Measurements from ENCODE around the gene PSME4.

PSME4 gene, protein sequence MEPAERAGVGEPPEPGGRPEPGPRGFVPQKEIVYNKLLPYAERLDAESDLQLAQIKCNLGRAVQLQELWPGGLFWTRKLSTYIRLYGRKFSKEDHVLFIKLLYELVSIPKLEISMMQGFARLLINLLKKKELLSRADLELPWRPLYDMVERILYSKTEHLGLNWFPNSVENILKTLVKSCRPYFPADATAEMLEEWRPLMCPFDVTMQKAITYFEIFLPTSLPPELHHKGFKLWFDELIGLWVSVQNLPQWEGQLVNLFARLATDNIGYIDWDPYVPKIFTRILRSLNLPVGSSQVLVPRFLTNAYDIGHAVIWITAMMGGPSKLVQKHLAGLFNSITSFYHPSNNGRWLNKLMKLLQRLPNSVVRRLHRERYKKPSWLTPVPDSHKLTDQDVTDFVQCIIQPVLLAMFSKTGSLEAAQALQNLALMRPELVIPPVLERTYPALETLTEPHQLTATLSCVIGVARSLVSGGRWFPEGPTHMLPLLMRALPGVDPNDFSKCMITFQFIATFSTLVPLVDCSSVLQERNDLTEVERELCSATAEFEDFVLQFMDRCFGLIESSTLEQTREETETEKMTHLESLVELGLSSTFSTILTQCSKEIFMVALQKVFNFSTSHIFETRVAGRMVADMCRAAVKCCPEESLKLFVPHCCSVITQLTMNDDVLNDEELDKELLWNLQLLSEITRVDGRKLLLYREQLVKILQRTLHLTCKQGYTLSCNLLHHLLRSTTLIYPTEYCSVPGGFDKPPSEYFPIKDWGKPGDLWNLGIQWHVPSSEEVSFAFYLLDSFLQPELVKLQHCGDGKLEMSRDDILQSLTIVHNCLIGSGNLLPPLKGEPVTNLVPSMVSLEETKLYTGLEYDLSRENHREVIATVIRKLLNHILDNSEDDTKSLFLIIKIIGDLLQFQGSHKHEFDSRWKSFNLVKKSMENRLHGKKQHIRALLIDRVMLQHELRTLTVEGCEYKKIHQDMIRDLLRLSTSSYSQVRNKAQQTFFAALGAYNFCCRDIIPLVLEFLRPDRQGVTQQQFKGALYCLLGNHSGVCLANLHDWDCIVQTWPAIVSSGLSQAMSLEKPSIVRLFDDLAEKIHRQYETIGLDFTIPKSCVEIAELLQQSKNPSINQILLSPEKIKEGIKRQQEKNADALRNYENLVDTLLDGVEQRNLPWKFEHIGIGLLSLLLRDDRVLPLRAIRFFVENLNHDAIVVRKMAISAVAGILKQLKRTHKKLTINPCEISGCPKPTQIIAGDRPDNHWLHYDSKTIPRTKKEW (N-terminal part only)

DNA sequence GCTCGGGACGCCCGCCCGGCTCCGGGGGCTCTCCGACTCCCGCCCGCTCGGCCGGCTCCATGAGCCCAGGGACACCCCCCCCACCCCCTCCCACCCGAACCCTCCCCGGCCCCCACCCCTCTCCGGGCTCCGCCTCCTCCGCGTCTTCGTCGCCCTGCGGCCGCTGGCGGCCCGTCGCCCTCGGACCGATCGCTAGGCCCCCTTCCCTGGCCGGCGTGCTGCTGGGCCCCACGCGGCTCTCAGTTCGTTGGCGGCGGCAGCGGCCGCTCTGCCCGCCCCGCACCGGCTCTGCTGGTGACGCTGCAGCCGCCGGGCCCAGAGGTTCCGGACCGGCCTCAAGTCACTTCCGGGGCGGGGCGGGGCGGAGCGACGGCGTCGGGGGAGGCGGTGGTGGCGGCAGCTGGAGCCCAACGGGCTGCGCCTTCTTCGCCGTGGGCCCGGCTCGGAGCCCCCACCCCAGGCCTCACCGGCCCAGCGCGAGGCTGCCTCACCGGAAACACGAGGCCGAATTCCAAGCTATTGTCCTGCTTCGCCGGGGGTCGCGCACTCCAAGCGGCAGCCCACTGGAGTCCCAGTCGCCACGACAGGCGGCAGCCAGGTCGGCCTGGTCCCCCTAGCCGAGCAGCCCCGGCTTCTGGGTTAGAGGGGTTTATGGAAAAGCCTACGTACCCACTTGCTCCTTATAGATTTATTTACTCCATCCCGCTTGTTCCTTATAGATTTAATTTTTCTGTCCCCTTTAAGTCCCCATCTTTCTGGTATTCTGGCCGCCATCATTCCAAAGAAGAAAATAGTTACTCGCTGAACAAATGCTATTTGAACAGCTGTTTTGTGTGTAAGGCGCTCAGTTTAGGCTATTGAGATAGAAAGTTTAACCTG lies at the start of gene PSME4:
Gene PSME4 (minus strand): TSS at position 270 of the 879 bp plus-strand sequence. CDS start 209 bp downstream, at position 61.
- peak; percentile 87 for DNase-seq

DNA sequence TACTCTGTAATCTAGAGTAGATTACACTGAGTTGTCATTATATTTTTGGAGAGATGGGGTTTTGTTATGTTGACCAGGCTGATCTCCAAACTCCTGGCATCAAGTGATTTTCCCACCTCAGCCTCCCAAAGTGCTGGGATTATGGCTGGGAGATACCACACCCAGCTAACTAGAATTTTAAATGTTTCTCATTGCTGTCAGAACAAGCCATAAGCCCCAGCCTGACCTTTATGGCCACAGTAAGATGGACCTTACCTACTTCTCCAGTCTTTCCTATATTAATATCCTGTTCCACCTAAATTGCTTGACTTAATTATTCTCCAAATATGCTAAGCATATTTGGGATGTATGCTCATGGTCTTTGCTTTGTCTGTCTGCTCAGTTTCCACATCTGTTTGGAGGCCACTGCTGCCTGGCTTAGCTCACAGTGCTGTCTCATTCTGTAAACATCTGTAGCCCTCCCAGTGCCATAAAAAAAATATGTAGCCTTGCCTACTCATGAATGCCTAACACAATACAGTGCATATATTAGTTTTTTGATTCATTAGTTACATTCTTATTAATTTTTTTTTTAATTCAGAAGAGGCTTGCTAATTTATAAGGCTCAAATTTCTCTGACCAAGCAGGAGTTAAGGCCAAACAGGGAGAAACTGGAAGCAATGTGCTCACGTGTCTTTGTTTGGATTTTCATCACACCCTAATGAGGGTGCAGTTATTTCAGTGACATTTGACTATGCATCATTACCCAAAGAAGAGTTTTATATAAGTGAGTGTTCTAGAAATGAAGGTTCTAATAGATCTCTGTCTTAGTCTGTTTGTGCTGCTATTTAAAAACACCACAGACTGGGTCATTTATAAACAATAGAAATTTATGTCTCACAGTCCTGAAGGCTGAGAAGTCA lies 45.3 kb upstream of the PSME4 start:
- no peak for DNase-seq

DNA sequence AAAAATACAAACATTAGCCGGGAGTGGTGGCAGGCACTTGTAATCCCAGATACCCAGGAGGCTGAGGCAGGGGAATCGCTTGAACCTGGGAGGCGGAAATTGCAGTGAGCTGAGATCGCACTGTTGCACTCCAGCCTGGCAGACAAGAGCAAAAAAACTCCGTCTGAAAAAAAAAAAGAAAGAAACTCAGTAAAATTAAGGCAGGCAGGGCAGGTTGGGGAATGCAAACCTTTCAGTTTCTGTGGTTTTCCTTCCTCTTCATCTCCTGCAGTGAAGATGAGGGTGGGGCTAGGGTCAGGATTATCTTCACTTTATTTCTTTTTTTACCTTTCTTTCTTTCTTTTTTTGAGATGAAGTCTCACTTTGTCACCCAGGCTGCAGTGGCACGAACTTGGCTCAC lies 43.2 kb upstream of the PSME4 start:
- no peak for DNase-seq

DNA sequence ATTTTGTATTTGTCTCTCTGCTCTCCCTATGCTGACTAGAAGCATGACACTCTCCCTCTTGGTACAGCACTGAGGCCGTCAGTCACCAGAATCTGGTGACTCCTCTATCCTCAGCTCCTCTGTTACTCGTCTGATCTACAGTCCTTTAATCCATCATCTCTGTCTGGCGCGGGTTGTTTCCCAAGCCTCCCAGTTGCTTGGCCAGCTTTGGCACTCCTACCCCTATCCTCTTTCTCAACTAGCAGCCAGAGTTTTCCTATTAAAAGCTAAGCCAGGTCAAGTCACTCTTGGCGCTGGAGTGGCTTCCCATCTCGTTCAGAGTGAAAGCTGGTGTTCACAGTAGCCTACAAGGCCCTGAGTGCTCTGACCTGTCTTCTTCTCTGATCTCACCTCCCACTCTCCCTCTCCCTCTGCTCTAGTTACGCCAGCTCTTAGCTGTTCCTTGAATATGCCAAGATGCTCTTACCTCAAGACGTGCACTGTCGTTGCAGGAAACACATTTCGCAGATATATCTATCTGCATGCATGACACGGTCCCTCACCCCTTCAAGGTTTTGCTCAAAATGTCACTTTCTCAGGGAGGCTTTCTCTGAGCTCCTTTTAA lies 41.8 kb upstream of the PSME4 start:
- no peak for DNase-seq

DNA sequence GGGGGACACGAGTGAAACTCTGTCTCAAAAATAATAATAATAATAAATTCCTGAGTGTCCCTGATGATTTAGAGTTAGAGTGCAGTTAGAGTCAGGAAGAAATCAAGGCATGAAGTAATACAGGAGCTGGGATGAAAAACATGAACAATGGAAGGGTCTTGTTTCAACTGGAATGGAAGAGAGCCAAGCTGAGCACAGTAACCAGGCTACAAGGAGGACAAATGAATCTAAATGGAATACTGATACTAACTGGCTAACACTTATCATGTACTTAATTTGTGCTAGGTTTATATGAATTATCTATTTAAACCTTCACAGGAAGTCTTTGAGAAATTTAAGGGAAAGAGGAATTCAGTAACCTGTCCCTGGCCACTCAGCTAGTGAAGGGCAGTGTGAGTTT lies 38.8 kb upstream of the PSME4 start:
- DNase-seq: no peak

DNA sequence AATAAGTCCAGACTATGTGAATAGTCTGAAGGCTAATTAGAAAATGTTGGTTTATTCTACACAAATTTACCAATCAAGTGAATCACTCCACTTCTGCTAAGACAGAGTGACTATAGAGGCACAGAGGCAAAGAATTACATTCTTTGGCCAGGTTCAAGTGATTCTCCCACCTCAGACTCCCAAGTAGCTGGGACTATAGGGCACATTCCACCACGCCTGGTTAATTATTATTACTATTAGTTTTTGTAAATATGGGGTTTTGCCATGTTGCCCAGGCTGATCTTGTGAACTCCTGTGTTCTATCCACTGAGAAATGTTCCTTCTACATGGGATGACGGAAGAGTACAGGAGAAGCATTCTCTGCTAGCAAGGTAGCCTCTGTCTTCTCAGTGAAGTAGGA lies 37.6 kb upstream of the PSME4 start:
- DNase-seq: no peak

DNA sequence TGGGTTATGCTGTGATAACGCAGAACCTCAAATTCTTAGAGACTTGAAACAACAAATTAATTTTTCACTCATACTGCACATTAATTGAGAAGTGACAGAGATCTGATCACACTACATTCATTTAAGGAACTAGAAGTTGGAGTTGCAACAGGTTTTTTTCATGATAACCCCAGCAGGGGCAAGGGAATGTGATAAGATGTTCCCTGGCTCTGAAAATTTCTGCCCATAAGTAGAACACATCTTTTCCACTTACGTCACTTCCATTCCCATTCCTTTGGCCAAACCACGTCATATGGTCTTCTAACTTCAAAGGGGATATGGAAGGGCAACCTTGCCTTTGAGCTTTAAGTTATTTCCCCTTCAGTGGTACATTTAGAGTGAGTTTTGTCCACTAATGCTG lies 29.7 kb upstream of the PSME4 start:
- no peak for DNase-seq

DNA sequence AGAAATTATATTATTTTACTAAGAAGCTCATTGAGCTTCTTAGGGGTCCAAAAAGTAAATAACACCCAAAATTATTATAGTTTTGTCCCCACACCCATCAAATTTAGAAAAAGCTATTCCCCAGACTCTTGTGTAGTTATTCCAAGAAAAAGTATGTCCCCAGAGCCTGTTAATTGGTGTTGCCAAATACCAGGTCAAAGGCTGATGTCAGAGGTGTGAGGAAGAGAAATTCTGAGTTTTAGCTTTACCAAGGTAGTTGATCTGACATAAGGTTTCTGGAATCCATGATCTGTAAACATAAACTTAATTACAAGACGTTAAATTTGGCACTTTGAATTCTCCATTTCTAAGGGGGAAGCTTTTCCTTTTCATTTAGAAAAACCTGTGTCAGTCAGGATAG lies 29.3 kb upstream of the PSME4 start:
- DNase-seq: no peak

DNA sequence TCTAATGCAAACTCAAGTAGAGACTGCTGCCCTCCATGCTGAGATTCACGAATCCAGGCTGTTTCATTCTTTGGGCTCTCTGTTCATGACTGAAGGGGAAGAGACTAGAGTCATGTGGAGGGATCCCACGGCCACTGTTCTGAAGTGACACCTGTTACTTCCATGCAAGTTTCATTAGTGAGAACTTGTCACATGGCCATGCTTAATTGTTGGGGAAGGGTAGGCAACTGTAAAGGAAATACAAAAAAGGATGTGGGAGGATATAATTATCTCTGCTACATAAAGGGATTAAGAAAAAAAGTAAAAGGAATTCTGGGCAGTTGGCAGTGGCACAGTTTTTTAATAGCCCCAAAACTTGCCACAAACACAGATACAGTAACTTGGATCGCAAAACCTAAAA lies 28.0 kb upstream of the PSME4 start:
- no peak for DNase-seq

DNA sequence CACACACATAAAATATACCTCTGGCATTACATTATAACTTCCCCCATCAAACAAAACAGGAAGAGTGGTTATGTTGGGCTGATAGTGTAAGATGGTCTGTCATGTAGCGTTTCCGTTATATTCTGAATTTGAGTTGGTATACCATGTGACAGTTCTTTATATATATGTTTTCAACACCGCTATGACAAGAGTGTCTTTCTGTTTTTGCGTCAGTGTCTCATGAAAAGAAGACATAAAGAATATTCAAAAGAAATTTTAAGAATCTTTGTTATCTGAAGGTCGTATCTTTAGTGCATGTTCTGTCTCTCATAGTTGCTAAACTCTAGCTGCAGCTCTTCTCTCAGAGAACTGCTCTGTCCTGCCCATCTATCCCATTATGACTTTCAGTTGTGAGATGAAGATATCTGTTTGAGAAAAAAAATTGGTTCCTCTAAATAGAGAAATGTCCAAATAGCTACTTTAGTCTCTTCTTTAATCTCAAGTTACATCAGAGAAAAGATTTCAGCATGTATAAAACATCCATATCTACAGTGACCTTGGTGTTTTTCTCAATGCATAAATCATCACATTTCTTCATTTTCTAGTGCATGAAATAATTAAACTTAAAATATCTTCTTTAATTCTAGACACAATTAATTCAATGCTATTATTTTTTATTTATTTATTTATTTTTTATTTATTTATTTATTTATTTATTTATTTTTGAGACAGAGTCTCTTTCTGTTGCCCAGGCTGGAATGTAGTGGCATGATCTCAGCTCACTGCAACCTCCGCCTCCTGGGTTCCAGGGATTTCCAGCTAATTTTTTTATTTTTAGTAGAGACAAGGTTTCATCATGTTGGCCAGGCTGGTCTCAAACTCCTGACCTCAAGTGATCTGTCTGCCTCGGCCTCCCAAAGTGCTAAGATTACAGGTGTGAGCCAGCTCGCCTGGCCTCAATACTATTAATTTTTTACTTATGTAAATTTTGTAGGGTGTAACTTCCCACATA lies 24.3 kb upstream of the PSME4 start:
- DNase-seq: no peak

DNA sequence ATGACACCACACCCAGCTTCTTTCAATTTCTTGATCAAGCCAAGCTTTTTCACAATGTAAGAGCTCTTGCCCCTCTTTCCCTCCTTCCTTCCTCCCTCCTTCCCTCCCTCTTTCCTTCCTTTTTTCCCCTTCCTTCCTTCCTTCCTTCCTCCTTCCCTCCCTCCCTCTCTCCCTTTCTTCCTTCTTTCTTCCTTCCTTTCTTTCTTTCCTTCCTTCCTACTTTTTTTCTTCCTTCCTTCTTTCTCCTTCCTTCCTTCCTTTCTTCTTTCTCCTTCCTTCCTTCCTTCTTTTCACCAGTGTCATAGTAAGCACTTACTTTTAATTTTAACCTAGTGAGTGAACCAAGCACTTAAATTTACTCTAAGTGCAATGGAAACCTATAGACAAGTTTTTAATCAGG lies 21.2 kb upstream of the PSME4 start:
- DNase-seq: no peak

DNA sequence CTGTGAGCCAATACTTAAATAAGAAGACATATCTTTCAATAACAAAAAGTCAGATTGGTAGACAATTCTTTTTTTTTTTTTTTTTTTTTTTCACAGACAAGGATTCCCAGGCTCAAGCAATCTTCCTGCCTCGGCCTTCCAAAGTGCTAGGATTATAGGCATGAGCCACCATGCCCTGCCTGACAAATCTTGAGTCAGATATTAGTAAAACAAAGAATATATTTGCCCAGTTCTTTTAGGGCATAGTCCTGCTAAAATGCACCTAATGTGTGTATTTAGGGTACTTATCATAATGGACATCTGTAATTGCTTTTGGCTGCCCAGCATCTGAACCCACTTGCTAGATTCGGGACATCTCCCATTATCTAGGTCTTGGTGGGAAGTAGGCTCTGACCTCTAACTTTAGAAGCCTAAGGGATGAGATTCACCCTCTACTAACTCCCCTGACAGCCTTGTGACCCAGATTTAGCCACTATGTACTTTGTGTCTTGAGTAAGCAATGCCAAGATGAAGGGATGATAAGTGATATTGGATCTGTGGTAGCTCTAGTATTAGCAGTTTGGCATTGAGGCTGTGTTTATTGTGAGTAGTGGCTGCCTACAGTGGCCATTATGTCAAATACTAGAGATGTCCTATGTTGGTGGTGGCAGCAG lies 18.5 kb upstream of the PSME4 start:
- no peak for DNase-seq

DNA sequence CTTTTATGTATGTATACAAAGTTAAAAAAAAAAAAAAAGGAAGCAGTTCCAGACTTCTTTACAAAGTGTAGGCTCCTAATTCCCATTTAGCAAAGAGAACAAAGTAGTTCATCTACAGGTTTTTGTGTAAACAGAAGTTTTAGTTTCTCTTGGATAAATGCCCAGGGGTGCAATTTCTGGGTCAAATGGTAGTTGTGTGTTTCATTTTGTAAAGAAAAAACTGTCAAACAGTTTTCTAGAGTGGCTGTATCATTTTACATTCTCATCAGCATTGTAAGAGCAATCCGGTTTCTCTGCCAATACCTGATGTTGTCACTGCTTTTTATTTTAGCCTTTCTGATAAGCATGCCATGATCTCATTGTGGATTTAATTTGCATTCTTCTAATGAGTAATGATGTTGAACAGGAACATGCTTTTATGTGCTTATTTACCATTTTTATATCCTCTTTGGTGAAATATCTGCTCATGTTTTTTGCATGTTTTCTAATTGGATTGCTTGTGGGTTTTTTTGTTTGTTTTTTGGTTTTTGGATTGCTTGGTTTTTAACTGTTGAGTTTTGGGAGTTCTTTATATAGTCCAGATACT lies 16.6 kb upstream of the PSME4 start:
- peak; percentile 33 for DNase-seq

DNA sequence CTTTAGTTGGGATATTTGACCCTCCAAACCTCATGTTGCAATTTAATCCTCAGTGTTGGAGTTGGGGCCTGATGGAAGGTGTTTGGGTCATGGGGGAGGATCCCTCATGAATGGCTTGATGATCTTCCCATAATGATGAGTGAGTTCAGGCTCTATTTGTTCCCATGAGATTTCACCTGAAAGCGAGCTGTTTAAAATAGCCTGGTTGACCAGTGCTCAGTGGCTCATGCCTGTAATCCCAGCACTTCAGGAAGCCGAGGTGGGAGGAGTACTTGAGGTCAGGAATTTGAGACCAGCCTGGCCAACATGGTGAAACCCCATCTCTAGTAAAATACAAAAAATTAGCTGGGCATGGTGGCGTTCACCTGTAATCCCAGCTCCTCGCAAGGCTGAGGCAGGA lies 14.9 kb upstream of the PSME4 start:
- DNase-seq: no peak

DNA sequence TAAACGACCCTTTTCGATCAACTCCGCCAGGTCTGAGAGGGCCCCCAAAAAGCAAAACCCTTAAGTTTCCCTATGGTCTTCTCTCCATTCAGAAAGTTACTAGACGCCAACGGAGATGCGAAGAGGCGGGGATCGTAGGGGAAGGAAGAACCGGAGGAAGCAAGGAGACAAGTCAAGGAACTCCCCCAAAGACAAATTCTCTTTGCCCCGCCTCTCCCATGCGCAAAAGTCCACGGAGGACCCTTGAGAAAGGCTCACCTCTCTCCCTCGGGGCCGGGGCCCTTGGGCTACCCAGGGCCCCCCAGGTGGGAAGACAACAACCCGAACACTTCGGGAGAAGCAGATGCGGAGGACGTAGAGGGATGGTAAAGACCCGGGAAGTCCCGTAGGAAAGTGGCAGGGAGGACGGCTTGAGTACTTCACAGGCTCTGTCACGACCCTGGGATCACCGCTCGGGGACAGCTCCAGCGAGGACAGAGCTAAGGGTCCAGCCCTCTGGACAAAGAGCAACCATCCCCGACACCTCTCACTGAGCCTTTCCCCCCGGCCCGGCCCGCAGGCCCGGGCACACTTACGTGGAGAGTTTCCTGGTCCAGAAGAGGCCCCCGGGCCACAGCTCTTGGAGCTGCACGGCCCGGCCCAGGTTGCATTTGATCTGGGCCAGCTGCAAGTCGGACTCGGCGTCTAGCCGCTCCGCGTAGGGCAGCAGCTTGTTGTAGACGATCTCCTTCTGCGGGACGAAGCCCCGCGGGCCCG lies 647 bp downstream of the PSME4 start:
- DNase-seq: peak; percentile 11

DNA sequence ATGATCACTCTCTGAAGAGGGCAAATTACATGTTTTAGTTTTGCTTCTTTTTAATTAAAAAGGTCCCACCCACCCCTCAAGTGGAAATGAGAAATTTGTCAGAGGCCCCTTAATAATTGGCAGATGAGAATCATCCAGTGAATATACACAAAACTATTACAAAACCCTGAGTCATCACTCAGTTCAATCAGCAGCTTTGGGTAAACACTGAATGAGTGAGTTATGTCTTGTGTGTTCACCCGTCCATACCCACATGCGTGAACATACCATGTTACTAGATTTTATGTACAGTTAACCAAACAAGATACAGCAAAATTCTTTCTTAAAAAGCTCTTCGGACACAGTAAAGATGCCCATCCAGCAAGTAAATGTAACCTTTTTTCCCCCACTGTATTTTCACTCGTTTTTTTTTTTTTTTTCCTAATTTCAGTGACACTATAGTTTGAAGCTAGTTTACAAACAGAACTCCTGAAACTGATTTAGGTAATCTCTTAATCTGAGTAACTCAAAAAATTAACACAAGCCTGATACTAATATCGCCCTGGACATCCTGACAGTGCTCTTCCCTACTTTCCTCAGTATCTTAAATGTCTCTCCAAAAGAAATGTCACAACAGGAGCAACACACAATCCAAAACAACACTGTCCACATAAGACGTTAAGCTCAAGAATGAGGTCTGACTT lies 1.4 kb downstream of the PSME4 start:
- DNase-seq: peak; percentile 6
